Measurements from ENCODE around the gene LNX2. TPM values are rescaled to one million over a fixed set of nuclear protein-coding genes. Genes with fewer than 3 reads are reported as not detected.

LNX2 gene
- total RNA-seq, 6 experiments from 2014 or later: 9.5 to 28.3 (median 19.6) TPM

GRCh38 chr13:27654816-27655215, 34.5 kb upstream of the LNX2 start:
- WGBS (ENCODE audit: insufficient coverage, low coverage, low lambda C conversion rate, missing lambda C conversion rate): 89% methylated on average over 1 of the region's 1 CpG
- TF ChIP-seq POLR2A (IDR thresholded peaks at IDR 0.05): no peak
- TF ChIP-seq CTCF (IDR thresholded peaks at IDR 0.05): no peak
- no peak overlapping the region for H3K4me3 ChIP-seq
- no peaks in the 10 kb centered on the region for H3K27me3 ChIP-seq
- H3K9me3 ChIP-seq: no peaks in the 10 kb centered on the region
- ATAC-seq (no peak), DNase-seq (no peak)
- no peak overlapping the region for H3K27ac ChIP-seq
- intact Hi-C loops (cut with DNase I): no loop called here
- peaks cover 0 to 8% (median 3%) of the 10 kb centered on the region in 4 donors for H3K36me3 ChIP-seq
- H3K4me1 ChIP-seq: peaks cover 0 to 4% (median 0%) of the 10 kb centered on the region in 4 donors

GRCh38 chr13:27654059-27654458, 33.7 kb upstream of the LNX2 start:
- no peak overlapping the region for H3K27ac ChIP-seq
- peaks cover 0 to 4% (median 0%) of the 10 kb centered on the region in 4 donors for H3K4me1 ChIP-seq
- intact Hi-C loops (cut with DNase I): no loop called here
- no peaks in the 10 kb centered on the region for H3K27me3 ChIP-seq
- WGBS (ENCODE audit: insufficient coverage, low coverage, low lambda C conversion rate, missing lambda C conversion rate): 93% methylated on average over 3 of the region's 3 CpGs
- no peak for ATAC-seq
- no peaks in the 10 kb centered on the region for H3K9me3 ChIP-seq
- TF ChIP-seq POLR2A (IDR thresholded peaks at IDR 0.05) (no peak), CTCF (IDR thresholded peaks at IDR 0.05) (no peak)
- no peak for DNase-seq
- peaks cover 0 to 16% (median 5%) of the 10 kb centered on the region in 4 donors for H3K36me3 ChIP-seq
- no peak overlapping the region for H3K4me3 ChIP-seq

- DNase-seq (no peak), ATAC-seq (no peak)
- intact Hi-C loops (cut with DNase I): no loop called here
- Histone ChIP-seq H3K4me3 (no peak overlapping the region), H3K4me1 (no peaks in the 10 kb centered on the region), H3K36me3 (peaks cover 0 to 16% (median 5%) of the 10 kb centered on the region in 4 donors), H3K27me3 (no peaks in the 10 kb centered on the region), H3K9me3 (no peaks in the 10 kb centered on the region), H3K27ac (no peak overlapping the region)
- TF ChIP-seq CTCF (IDR thresholded peaks at IDR 0.05): no peak
- TF ChIP-seq POLR2A (IDR thresholded peaks at IDR 0.05): no peak
- WGBS (ENCODE audit: insufficient coverage, low coverage, low lambda C conversion rate, missing lambda C conversion rate): 100% methylated on average over 1 of the region's 1 CpG
Observed at GRCh38 chr13:27650312-27650711, 30.0 kb upstream of the LNX2 start.

- ATAC-seq (peak; percentile 50 to 82 (median 69)), DNase-seq (no peak)
- Histone ChIP-seq H3K27ac (no peak overlapping the region), H3K4me3 (no peak overlapping the region), H3K4me1 (peaks cover 0 to 27% (median 7%) of the 10 kb centered on the region in 4 donors), H3K27me3 (no peaks in the 10 kb centered on the region), H3K9me3 (no peaks in the 10 kb centered on the region), H3K36me3 (peaks cover 0 to 3% (median 0%) of the 10 kb centered on the region in 4 donors)
- TF ChIP-seq POLR2A (IDR thresholded peaks at IDR 0.05) (no peak), CTCF (IDR thresholded peaks at IDR 0.05) (no peak)
- intact Hi-C loops (cut with DNase I): no loop called here
- WGBS (ENCODE audit: insufficient coverage, low coverage, low lambda C conversion rate, missing lambda C conversion rate): 0% methylated on average over 1 of the region's 1 CpG
Observed at GRCh38 chr13:27644302-27644701, 24.0 kb upstream of the LNX2 start.
